A549 treated with Hydrocortisone at 1 μM for 4 hours (cell line): ENCODE data around the gene GZMH. TPM values are rescaled to one million over a fixed set of nuclear protein-coding genes. Genes with fewer than 3 reads are reported as not detected.

Source experiments
- total RNA-seq: library from RNA; stranded (reverse); fragments of 200-300 nt; extraction: Qiagen RNA extraction; gene quantifications from 5 replicates; pipeline ENCODE4 v1.2.3, GENCODE V29; 2022

The GZMH gene
- total RNA-seq: not detected in 5 replicates

GRCh38 chr14:24609655-24610344, at the start of gene GZMH:
Gene GZMH, minus strand, starts transcription at chr14:24609685. Its CDS starts 72 bp downstream, at chr14:24609613.

GRCh38 chr14:24634158-24634557, 24.7 kb upstream of the GZMH start, which contains the start of gene GZMB:
Gene GZMB, minus strand, starts transcription at chr14:24634190. Its CDS starts 30 bp downstream, at chr14:24634160.

GRCh38 chr14:24576182-24576581, 33.3 kb downstream of the GZMH start, which contains the start of gene CTSG:
Gene CTSG, minus strand, starts transcription at chr14:24576250. Its CDS starts 27 bp downstream, at chr14:24576223.

Other genes starting within 250 kb of the GZMH start
- 0.10 to 0.31 TPM (median 0.15 TPM) in 4 of 5 replicates, not detected in the other for gene NFATC4, start 241.5 kb downstream of the GZMH start, total RNA-seq
- 0.22 to 0.50 TPM (median 0.36 TPM) in 5 replicates for gene NYNRIN, start 210.7 kb downstream of the GZMH start, total RNA-seq
- 0.97 to 1.3 TPM (median 1.2 TPM) in 5 replicates for gene CBLN3, start 180.0 kb downstream of the GZMH start, total RNA-seq
- gene KHNYN, start 179.7 kb downstream of the GZMH start, total RNA-seq: 22.5 to 30.4 TPM (median 25.8 TPM) in 5 replicates
- gene SDR39U1, start 166.9 kb downstream of the GZMH start, total RNA-seq: 40.1 to 54.9 TPM (median 49.1 TPM) in 5 replicates
- not detected in 5 replicates for gene CMA1, start 101.4 kb downstream of the GZMH start, total RNA-seq
- gene CTSG, start 33.4 kb downstream of the GZMH start, total RNA-seq: not detected in 5 replicates
- not detected in 5 replicates for gene GZMB, start 24.5 kb upstream of the GZMH start, total RNA-seq